ENCODE measurements around the gene HTR3B. TPM values are rescaled to one million over a fixed set of nuclear protein-coding genes. Genes with fewer than 3 reads are reported as not detected.

Gene HTR3B
- total RNA-seq, 4 donors from 2014 or later: not detected

- H3K27ac ChIP-seq: peak overlapping the region in 2 of 4 donors; percentile 14 to 35
- H3K36me3 ChIP-seq: no peaks in the 10 kb centered on the region
- H3K4me1 ChIP-seq: peaks cover 43 to 47% of the 10 kb centered on the region in 2 donors
- no peaks in the 10 kb centered on the region for H3K9me3 ChIP-seq
- ATAC-seq: no peak
- H3K27me3 ChIP-seq: no peaks in the 10 kb centered on the region
- in situ Hi-C loops (cut with MboI; ENCODE audit: low sequenced_read_pairs in 4 of 4) (no loop called here), intact Hi-C loops (cut with DNase I; ENCODE audit: low total_unique reads) (no loop called here)
- no peak overlapping the region for H3K4me3 ChIP-seq
- TF ChIP-seq, protein P1, sequence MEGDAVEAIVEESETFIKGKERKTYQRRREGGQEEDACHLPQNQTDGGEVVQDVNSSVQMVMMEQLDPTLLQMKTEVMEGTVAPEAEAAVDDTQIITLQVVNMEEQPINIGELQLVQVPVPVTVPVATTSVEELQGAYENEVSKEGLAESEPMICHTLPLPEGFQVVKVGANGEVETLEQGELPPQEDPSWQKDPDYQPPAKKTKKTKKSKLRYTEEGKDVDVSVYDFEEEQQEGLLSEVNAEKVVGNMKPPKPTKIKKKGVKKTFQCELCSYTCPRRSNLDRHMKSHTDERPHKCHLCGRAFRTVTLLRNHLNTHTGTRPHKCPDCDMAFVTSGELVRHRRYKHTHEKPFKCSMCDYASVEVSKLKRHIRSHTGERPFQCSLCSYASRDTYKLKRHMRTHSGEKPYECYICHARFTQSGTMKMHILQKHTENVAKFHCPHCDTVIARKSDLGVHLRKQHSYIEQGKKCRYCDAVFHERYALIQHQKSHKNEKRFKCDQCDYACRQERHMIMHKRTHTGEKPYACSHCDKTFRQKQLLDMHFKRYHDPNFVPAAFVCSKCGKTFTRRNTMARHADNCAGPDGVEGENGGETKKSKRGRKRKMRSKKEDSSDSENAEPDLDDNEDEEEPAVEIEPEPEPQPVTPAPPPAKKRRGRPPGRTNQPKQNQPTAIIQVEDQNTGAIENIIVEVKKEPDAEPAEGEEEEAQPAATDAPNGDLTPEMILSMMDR (IDR thresholded peaks at IDR 0.05 in 4 of 5, conservative IDR thresholded peaks at IDR 0.05 in 1 of 5): no peak
- no peak for TF ChIP-seq POLR2A (IDR thresholded peaks at IDR 0.05)
- no peak for DNase-seq
Measured at GRCh38 chr11:113862435-113862834, 42.2 kb upstream of the HTR3B start.

DNA sequence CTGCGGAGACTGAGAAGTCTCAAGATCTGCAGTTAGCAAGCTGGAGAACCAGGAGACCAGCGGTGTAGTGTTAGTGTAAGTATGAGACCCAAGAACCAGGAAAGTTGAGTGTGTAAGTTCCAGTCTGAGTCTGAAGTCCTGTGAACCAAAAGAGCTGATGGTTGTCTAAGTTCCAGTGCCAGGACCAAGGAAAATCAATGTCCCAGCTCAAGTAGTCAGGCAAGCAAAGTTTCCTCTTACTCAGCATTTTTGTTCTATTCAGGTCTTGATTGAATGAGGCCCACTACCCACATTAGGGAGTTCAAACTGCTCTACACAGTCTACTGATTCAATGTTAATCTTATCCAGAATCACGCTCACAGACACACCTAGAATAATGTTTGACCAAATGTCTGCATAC is 40.2 kb upstream of the HTR3B start:
- in situ Hi-C loops (cut with MboI; ENCODE audit: low sequenced_read_pairs in 4 of 4) (no loop called here), intact Hi-C loops (cut with DNase I; ENCODE audit: low total_unique reads) (no loop called here)
- Histone ChIP-seq H3K27me3 (no peaks in the 10 kb centered on the region), H3K4me3 (no peak overlapping the region), H3K27ac (no peak overlapping the region), H3K36me3 (peaks cover 0 to 10% of the 10 kb centered on the region in 2 donors), H3K4me1 (peaks cover 42 to 51% of the 10 kb centered on the region in 2 donors), H3K9me3 (no peaks in the 10 kb centered on the region)
- DNase-seq (no peak), ATAC-seq (no peak)
- TF ChIP-seq POLR2A (IDR thresholded peaks at IDR 0.05): no peak
- TF ChIP-seq, protein P1 (IDR thresholded peaks at IDR 0.05 in 4 of 5, conservative IDR thresholded peaks at IDR 0.05 in 1 of 5): no peak

DNA sequence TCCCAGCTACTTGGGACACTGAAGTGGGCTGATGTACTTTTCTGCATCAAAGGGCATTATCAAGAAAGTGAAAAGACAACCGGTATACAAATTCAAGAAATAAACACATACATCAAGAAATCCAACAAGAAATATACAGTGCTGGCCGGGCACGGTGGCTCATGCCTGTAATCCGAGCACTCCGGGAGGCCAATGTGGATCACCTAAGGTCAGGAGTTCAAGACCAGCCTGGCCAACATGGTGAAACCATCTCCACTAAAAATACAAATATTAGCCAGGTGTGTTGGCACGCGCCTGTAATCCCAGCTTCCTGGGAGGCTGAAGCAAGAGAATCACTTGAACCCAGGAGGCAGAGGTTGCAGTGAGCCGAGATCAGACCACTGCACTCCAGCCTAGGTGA is 38.7 kb upstream of the HTR3B start:
- TF ChIP-seq, protein P1 (IDR thresholded peaks at IDR 0.05 in 4 of 5, conservative IDR thresholded peaks at IDR 0.05 in 1 of 5): no peak
- TF ChIP-seq POLR2A (IDR thresholded peaks at IDR 0.05): no peak
- ATAC-seq (no peak), DNase-seq (no peak)
- Histone ChIP-seq H3K4me1 (peaks cover 46 to 47% of the 10 kb centered on the region in 2 donors), H3K4me3 (no peak overlapping the region), H3K27ac (peak overlapping the region; percentile 2 to 92 (median 52)), H3K27me3 (no peaks in the 10 kb centered on the region), H3K36me3 (peaks cover 0 to 12% of the 10 kb centered on the region in 2 donors), H3K9me3 (no peaks in the 10 kb centered on the region)
- in situ Hi-C loops (cut with MboI; ENCODE audit: low sequenced_read_pairs in 4 of 4): no loop called here
- intact Hi-C loops (cut with DNase I; ENCODE audit: low total_unique reads): no loop called here

DNA sequence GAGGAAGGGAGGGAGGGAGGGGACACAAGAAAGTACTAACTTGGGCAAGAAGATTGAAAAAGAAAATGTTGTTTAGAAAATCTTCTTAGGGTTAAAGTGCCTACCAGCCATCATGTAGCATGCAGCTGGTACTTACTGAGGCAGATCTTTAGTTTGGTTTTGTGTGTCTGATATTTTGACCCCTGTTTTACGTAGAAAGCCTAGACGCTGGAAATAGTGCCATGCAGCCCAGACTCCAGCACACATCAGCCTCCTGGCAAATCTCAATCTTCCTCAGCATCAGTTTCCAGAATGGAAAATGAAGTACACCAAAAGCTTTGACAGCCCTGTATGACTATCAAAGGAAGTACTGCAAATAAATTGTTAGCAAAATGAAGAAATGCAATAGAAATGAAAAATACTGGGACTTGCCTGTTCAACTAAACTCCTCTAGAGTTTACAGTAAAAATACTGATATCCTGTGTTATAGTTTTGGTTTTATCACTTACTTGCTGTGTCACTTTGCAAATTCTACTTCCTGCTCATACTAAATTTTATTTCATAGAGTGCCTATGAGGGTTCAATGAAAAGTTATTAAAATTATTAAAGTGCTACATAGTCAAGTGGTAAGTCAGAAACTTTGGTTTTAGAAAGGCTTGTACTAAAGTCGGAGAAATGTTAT is 36.6 kb upstream of the HTR3B start:
- Histone ChIP-seq H3K4me1 (peaks cover 63% of the 10 kb centered on the region in 2 donors), H3K27me3 (no peaks in the 10 kb centered on the region), H3K4me3 (no peak overlapping the region), H3K36me3 (peaks cover 0 to 12% of the 10 kb centered on the region in 2 donors), H3K27ac (peak overlapping the region; percentile 27 to 92 (median 44)), H3K9me3 (no peaks in the 10 kb centered on the region)
- in situ Hi-C loops (cut with MboI; ENCODE audit: low sequenced_read_pairs in 4 of 4) (no loop called here), intact Hi-C loops (cut with DNase I; ENCODE audit: low total_unique reads) (no loop called here)
- ATAC-seq: no peak
- no peak for DNase-seq
- no peak for TF ChIP-seq POLR2A (IDR thresholded peaks at IDR 0.05)
- TF ChIP-seq, protein P1 (IDR thresholded peaks at IDR 0.05 in 4 of 5, conservative IDR thresholded peaks at IDR 0.05 in 1 of 5): no peak

Data from gastrocnemius medialis (tissue), 4 donors.